Endothelial cell of umbilical vein (primary cell): ENCODE measurements around the gene MALAT1. TPM values are rescaled to one million over a fixed set of nuclear protein-coding genes. Genes with fewer than 3 reads are reported as not detected.

Experiments used
- BruUV-seq: library from RNA; stranded (reverse); fragments of 400-500 nt; replicated peaks from 2 replicates; lab custom pipeline; 2021; lab: Mats Ljungman, UMichigan
- CTCF ChIA-PET: fragments of 300-600, 350-600 bp; sonication (Branson Sonifier 250); formaldehyde crosslinking; loops from one replicate; lab custom pipeline; 2021; ENCODE audit warnings: antibody characterized with exemption, inconsistent platforms; lab: Charles Lee
- POLR2A ChIA-PET: fragments of 300-600, 350-600 bp; sonication (Branson Sonifier 250); formaldehyde crosslinking; loops from one replicate; lab custom pipeline; 2021; ENCODE audit warnings: antibody characterized with exemption, inconsistent platforms; lab: Charles Lee
- DNase-seq: peaks from one replicate; pipeline ENCODE4 v3.0.0-alpha.2; 2011; ENCODE audit warnings: low read depth, low spot score
- FAIRE-seq: peaks from 2 replicates; lab custom pipeline; 2011; peaks lifted over from hg19 to GRCh38; lab: Jason Lieb, UNC
- H2AFZ ChIP-seq: 2 replicates; pipeline ENCODE4 v1.6.0; 2012; ENCODE audit warnings: low read depth, low read length, control low read depth, inconsistent platforms
- H3K27ac ChIP-seq: 2 replicates; pipeline ENCODE4 v1.5.1; 2011; ENCODE audit warnings: low read depth, mild to moderate bottlenecking, control low read depth, low read length, moderate library complexity; ENCODE audit not compliant: insufficient read depth
- H3K27me3 ChIP-seq, 2 experiments: 2 replicates each; pipeline versions ENCODE4 v1.6.0 to v1.6.1; 2011; ENCODE audit warnings: low read length in 2 of 2, mixed read lengths in 1 of 2; ENCODE audit not compliant: control insufficient read depth in 2 of 2, insufficient read depth in 2 of 2
- H3K36me3 ChIP-seq, 2 experiments: 2 replicates in 1 of 2; 3 replicates in 1 of 2; pipeline ENCODE4 v1.5.1; 2011; ENCODE audit warnings: low read length in 2 of 2, mild to moderate bottlenecking in 1 of 2, moderate library complexity in 1 of 2; ENCODE audit not compliant: control insufficient read depth in 2 of 2, insufficient read depth in 2 of 2; ENCODE audit errors: extremely low read depth in 1 of 2
- H3K4me1 ChIP-seq: 3 replicates; pipeline ENCODE4 v1.5.1; 2011; ENCODE audit warnings: mild to moderate bottlenecking, low read length; ENCODE audit not compliant: control insufficient read depth, insufficient read depth; ENCODE audit errors: extremely low read depth
- H3K4me2 ChIP-seq: 2 replicates; pipeline ENCODE4 v1.6.1; 2011; ENCODE audit warnings: low read length, control low read depth, mixed read lengths; ENCODE audit not compliant: insufficient read depth
- H3K4me3 ChIP-seq, 3 experiments: fragments of 200-600 bp in 1 of 3; sonication (generic), shearing (Covaris generic) in 1 of 3; replicated peaks in 1 of 3; 2 replicates each; pipeline ENCODE4 v1.5.1; 2011 to 2016; ENCODE audit warnings: control low read depth in 3 of 3, low read length in 3 of 3, mild to moderate bottlenecking in 2 of 3, inconsistent platforms in 1 of 3, low read depth in 1 of 3, moderate library complexity in 1 of 3; ENCODE audit not compliant: insufficient read depth in 1 of 3
- H3K79me2 ChIP-seq: 2 replicates; pipeline ENCODE4 v1.6.0; 2012; ENCODE audit warnings: low read length, inconsistent platforms; ENCODE audit not compliant: control insufficient read depth, insufficient read depth
- H3K9ac ChIP-seq: replicated peaks from 2 replicates; pipeline ENCODE3; 2011; ENCODE audit warnings: low read length, control low read depth; ENCODE audit not compliant: insufficient read depth; ENCODE audit errors: extremely low read depth
- H3K9me1 ChIP-seq: replicated peaks from 3 replicates; pipeline ENCODE4 v1.6.0; 2011; ENCODE audit warnings: mild to moderate bottlenecking, low read length; ENCODE audit not compliant: control insufficient read depth, insufficient read depth; ENCODE audit errors: extremely low read depth
- H3K9me3 ChIP-seq: replicated peaks from 2 replicates; pipeline ENCODE4 v1.5.1; 2012; ENCODE audit warnings: low read length, inconsistent platforms; ENCODE audit not compliant: control insufficient read depth, insufficient read depth
- H4K20me1 ChIP-seq: replicated peaks from 2 replicates; pipeline ENCODE3; 2011; ENCODE audit warnings: mild to moderate bottlenecking, low read length; ENCODE audit not compliant: control insufficient read depth, insufficient read depth; ENCODE audit errors: extremely low read depth
- EZH2 ChIP-seq: IDR thresholded peaks from 2 replicates; pipeline ENCODE4 v1.6.1; 2012; ENCODE audit warnings: borderline replicate concordance, low read depth, mild to moderate bottlenecking, moderate library complexity, low read length, inconsistent platforms; ENCODE audit not compliant: severe bottlenecking
- FOS ChIP-seq: IDR thresholded peaks from 2 replicates; pipeline ENCODE4 v1.6.1; 2011; ENCODE audit warnings: mild to moderate bottlenecking, low read length, moderate library complexity, borderline replicate concordance; ENCODE audit not compliant: insufficient read depth
- GATA2 ChIP-seq: IDR thresholded peaks from 2 replicates; pipeline ENCODE4 v1.7.0; 2011; ENCODE audit warnings: low read depth, mild to moderate bottlenecking, moderate library complexity, mixed read lengths, low read length; ENCODE audit not compliant: insufficient read length, insufficient read depth
- JUN ChIP-seq: IDR thresholded peaks from 2 replicates; pipeline ENCODE4 v1.6.1; 2011; ENCODE audit warnings: borderline replicate concordance, low read depth; ENCODE audit not compliant: insufficient read length, insufficient read depth
- MYC ChIP-seq: IDR thresholded peaks from one replicate; pipeline ENCODE4 v1.6.1; 2011; ENCODE audit warnings: mild to moderate bottlenecking, low read depth, low read length
- POLR2A ChIP-seq: IDR thresholded peaks from 2 replicates; pipeline ENCODE4 v1.6.1; 2012; ENCODE audit warnings: low read depth, mild to moderate bottlenecking, control low read depth, low read length
- POLR2AphosphoS5 ChIP-seq: IDR thresholded peaks from 2 replicates; pipeline ENCODE4 v1.6.1; 2012; ENCODE audit warnings: low read depth, mild to moderate bottlenecking, control low read depth, low read length, moderate library complexity; ENCODE audit not compliant: insufficient read depth
- dilution Hi-C: fragments of 300-500 bp; cut with MboI; formaldehyde crosslinking; loops from one replicate; pipeline ENCODE4 v1.15.0; 2019; ENCODE audit warnings: low sequenced_read_pairs; ENCODE audit not compliant: extremely low pct_ligation_motif_present
- intact Hi-C: fragments of 100-400 bp; cut with micrococcal nuclease; formaldehyde crosslinking; loops from one replicate; pipeline ENCODE4 v1.10.0; 2022
- polyA plus RNA-seq, 4 experiments: library from polyadenylated mRNA; depleted of rRNA in 3 of 4; stranded (reverse) in 3 of 4; unstranded in 1 of 4; fragments of >200 nt; gene quantifications; 2 replicates each; pipeline versions ENCODE4 v1.2.1 to v1.2.3, GENCODE V29; 2011 to 2012; ENCODE audit warnings: missing spikeins in 1 of 4
- total RNA-seq: library from RNA; stranded (reverse); gene quantifications from 2 replicates; pipeline ENCODE4 v1.2.3, GENCODE V29; 2021
- TF ChIP-seq, protein P1 (sequence below): IDR thresholded peaks from 2 replicates; pipeline ENCODE4 v1.6.1; 2011; ENCODE audit not compliant: insufficient read depth, insufficient read length
- TF ChIP-seq, protein P2 (sequence below), 2 donors: IDR thresholded peaks; 1 replicate in 1 of 2; 2 replicates in 1 of 2; pipeline ENCODE4 v1.5.1; 2011; ENCODE audit warnings: low read length in 2 of 2, mild to moderate bottlenecking in 2 of 2, moderate library complexity in 2 of 2, control low read depth in 1 of 2, inconsistent platforms in 1 of 2, low read depth in 1 of 2; ENCODE audit not compliant: insufficient read depth in 1 of 2; ENCODE audit errors: extremely low read depth in 1 of 2

MALAT1 gene
- total and polyA plus RNA-seq, 2 donors (not counting 3 experiments of a cell fraction or from before 2014, with no cell fraction given): 491 to 7,529 TPM

DNA sequence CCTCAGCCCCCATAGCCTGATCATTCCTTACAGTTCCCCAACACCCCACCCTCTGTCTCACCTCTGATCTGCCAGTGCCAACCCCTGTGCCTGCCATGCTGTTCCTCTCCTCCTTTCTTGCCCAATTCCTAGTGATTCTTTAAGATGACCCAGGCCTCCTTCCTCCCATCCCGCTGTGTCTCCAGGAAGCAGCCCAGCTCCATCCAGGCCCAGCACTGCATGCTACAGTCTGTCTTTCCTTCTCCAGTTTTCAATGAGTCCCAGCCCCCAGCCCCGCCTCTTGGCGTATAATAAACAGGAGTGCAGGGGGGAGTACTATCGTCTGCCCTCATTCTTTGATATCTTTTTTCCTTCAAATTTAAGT, 47.0 kb downstream of the MALAT1 start:
- Histone ChIP-seq H4K20me1 (no peaks in the 10 kb centered on the region), H3K27me3 (no peaks in the 10 kb centered on the region), H3K9me1 (no peaks in the 10 kb centered on the region), H3K27ac (no peak overlapping the region), H3K79me2 (no peaks in the 10 kb centered on the region), H3K36me3 (peaks cover 0 to 30% of the 10 kb centered on the region in 2 experiments), H3K4me1 (peaks cover 6% of the 10 kb centered on the region), H3K9ac (no peak overlapping the region), H3K4me2 (no peak overlapping the region), H3K9me3 (no peaks in the 10 kb centered on the region), H3K4me3 (no peak overlapping the region), H2AFZ (no peak overlapping the region)
- CTCF ChIA-PET: interaction anchor here (1.4 kb wide), 1 partner anchor 15 kb away, joined by 4 read pairs; no protein-coding TSS in a partner anchor
- dilution Hi-C loops (no loop called here), intact Hi-C loops (loop anchor here (2.0 kb wide), 2 partner anchors 15 to 25 kb away; partner anchors contain the start of gene ZNRD2)
- FAIRE-seq: no peak
- no peak for TF ChIP-seq MYC
- no peak for TF ChIP-seq GATA2
- TF ChIP-seq, protein P1, sequence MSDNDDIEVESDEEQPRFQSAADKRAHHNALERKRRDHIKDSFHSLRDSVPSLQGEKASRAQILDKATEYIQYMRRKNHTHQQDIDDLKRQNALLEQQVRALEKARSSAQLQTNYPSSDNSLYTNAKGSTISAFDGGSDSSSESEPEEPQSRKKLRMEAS: no peak
- no peak for TF ChIP-seq EZH2
- TF ChIP-seq POLR2AphosphoS5: no peak
- TF ChIP-seq POLR2A: no peak
- BruUV-seq: no TSS peak
- DNase-seq: no peak
- POLR2A ChIA-PET: no interaction called here

DNA sequence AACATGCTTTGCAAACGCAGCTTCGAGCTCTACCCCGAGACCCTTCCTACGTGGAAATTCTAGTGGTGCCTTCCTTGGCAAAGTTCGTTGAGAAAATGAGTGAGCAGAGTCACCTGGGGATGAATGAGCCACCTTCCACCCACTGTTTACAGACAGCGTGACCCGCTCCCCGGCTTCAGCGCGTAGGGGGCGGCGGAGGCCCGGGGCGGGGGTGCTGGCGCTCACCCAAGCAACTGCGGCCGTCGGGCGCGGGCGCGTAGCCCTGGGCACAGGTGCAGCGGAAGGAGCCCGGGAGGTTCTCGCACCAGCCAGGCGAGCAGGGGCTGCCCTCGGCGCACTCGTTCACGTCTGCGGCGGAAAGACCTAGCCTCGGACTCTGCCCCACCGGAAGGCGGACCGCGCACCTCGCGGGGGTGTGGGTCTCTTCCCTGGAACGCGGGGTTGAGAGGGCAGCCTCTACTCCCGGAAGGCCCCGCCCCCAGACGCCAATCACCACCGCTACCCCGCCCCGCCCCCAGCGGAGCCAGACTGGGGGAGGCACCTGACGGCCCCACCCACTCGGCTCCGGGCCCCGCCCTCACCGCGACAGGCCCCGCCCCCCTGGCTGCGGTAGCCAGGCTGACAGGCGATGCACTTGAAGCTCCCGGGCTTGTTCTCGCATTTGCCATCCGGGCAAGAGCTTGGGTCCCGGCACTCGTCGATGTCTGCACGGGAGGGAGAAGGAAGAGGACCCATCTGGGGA, 47.5 kb downstream of the MALAT1 start:
- Histone ChIP-seq H3K79me2 (no peaks in the 10 kb centered on the region), H2AFZ (no peak overlapping the region), H3K9ac (no peak overlapping the region), H3K9me3 (no peaks in the 10 kb centered on the region), H3K36me3 (peaks cover 0 to 34% of the 10 kb centered on the region in 2 experiments), H3K27me3 (no peaks in the 10 kb centered on the region), H3K9me1 (no peaks in the 10 kb centered on the region), H3K27ac (no peak overlapping the region), H3K4me2 (no peak overlapping the region), H4K20me1 (no peaks in the 10 kb centered on the region), H3K4me3 (no peak overlapping the region), H3K4me1 (peaks cover 1% of the 10 kb centered on the region)
- DNase-seq: peak; percentile 44
- peak; percentile 28 for FAIRE-seq
- ChIA-PET POLR2A (interaction anchor here (0.6 kb wide), 1 partner anchor 46 kb away, joined by 3 read pairs; no protein-coding TSS in a partner anchor), CTCF (interaction anchor here (0.7 to 1.1 kb wide), 4 partner anchors 9 to 26 kb away, joined by 3 to 11 read pairs (median 4); partner anchors contain the start of gene FAM89B)
- dilution Hi-C loops (no loop called here), intact Hi-C loops (loop anchor here (2.0 kb wide), 2 partner anchors 14 to 24 kb away; partner anchors contain the start of gene ZNRD2)
- BruUV-seq: no TSS peak
- no peak for TF ChIP-seq POLR2AphosphoS5
- TF ChIP-seq FOS: no peak
- no peak for TF ChIP-seq MYC
- TF ChIP-seq, protein P2, sequence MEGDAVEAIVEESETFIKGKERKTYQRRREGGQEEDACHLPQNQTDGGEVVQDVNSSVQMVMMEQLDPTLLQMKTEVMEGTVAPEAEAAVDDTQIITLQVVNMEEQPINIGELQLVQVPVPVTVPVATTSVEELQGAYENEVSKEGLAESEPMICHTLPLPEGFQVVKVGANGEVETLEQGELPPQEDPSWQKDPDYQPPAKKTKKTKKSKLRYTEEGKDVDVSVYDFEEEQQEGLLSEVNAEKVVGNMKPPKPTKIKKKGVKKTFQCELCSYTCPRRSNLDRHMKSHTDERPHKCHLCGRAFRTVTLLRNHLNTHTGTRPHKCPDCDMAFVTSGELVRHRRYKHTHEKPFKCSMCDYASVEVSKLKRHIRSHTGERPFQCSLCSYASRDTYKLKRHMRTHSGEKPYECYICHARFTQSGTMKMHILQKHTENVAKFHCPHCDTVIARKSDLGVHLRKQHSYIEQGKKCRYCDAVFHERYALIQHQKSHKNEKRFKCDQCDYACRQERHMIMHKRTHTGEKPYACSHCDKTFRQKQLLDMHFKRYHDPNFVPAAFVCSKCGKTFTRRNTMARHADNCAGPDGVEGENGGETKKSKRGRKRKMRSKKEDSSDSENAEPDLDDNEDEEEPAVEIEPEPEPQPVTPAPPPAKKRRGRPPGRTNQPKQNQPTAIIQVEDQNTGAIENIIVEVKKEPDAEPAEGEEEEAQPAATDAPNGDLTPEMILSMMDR (IDR thresholded peaks at IDR 0.05; ENCODE audit: extremely low read depth in 1 of 2, insufficient read depth in 1 of 2, low read depth in 1 of 2, low read length in 2 of 2): no peak
- TF ChIP-seq, protein P1: no peak
- TF ChIP-seq EZH2: no peak
- TF ChIP-seq JUN: no peak
- no peak for TF ChIP-seq GATA2
- TF ChIP-seq POLR2A: no peak
